Measurements from ENCODE around the gene CAST. TPM values are rescaled to one million over a fixed set of nuclear protein-coding genes. Genes with fewer than 3 reads are reported as not detected.

CAST gene
- total and polyA plus RNA-seq, 4 experiments from 2014 or later, result 24.0 to 207 (median 147) TPM

- no peaks in the 10 kb centered on the region for H3K9me3 ChIP-seq (ENCODE audit: control insufficient read depth in 1 of 2, low read length in 2 of 2)
- H3K27ac ChIP-seq (ENCODE audit: low read depth, low read length), result no peak overlapping the region
- Mint-ChIP-seq H3K27me3 (no peaks in the 10 kb centered on the region), H3K4me1 (peaks cover 12 to 22% (median 14%) of the 10 kb centered on the region in 4 donors), H3K4me3 (no peak overlapping the region), H3K9me3 (no peaks in the 10 kb centered on the region), H3K36me3 (peaks cover 56 to 86% of the 10 kb centered on the region in 2 donors), H3K27ac (peak overlapping the region; percentile 46 to 93 (median 89))
- no peak for DNase-seq
- H3K36me3 ChIP-seq (ENCODE audit: insufficient read depth, low read length), result peaks cover 65% of the 10 kb centered on the region
- H3K4me1 ChIP-seq (ENCODE audit: insufficient read depth, low read length), result no peaks in the 10 kb centered on the region
- intact Hi-C loops (cut with micrococcal nuclease), result loop anchor here (5.0 kb wide), 1 partner anchor 34 kb away; no protein-coding TSS in a partner anchor
- H3K27me3 ChIP-seq (ENCODE audit: insufficient read depth, low read length), result no peaks in the 10 kb centered on the region
- ChIA-PET CTCF (ENCODE audit: partially characterized antibody) (interaction anchor here (1.2 to 1.3 kb wide), 2 partner anchors 33 to 376 kb away, joined by 4 to 5 read pairs; no protein-coding TSS in a partner anchor), POLR2A (ENCODE audit: partially characterized antibody) (interaction anchor here (1.2 kb wide), 1 partner anchor 20 kb away, joined by 8 read pairs; the partner anchor contains the start of gene ERAP1)
- no peak overlapping the region for H3K4me3 ChIP-seq (ENCODE audit: low read length in 2 of 2)
These were observed 126.1 kb downstream of the CAST start for GRCh38 chr5:96788112-96788749.

- POLR2A ChIA-PET (ENCODE audit: partially characterized antibody), result interaction anchor here (0.6 to 3.6 kb wide), 4 partner anchors 11 to 351 kb away, joined by 3 to 18 read pairs (median 4); partner anchors contain the start of genes ERAP1 and ERAP2
These were observed 127.7 kb downstream of the CAST start for GRCh38 chr5:96789794-96790330.

GRCh38 chr5:96790961-96791504 is 128.9 kb downstream of the CAST start:
- Histone ChIP-seq H3K36me3 (ENCODE audit: insufficient read depth, low read length) (peaks cover 70% of the 10 kb centered on the region), H3K4me1 (ENCODE audit: insufficient read depth, low read length) (peaks cover 21% of the 10 kb centered on the region), H3K4me3 (ENCODE audit: low read length in 2 of 2) (no peak overlapping the region), H3K27me3 (ENCODE audit: insufficient read depth, low read length) (no peaks in the 10 kb centered on the region), H3K9me3 (ENCODE audit: control insufficient read depth in 1 of 2, low read length in 2 of 2) (no peaks in the 10 kb centered on the region), H3K27ac (ENCODE audit: low read depth, low read length) (no peak overlapping the region)
- intact Hi-C loops (cut with micrococcal nuclease), result no loop called here
- ChIA-PET CTCF (ENCODE audit: partially characterized antibody) (interaction anchor here (0.8 to 2.9 kb wide), 4 partner anchors 11 to 38 kb away, joined by 4 to 9 read pairs (median 6); no protein-coding TSS in a partner anchor), POLR2A (ENCODE audit: partially characterized antibody) (interaction anchor here (0.6 to 3.6 kb wide), 4 partner anchors 12 to 30 kb away, joined by 3 to 18 read pairs (median 3); partner anchors contain the start of gene ERAP1)
- H3K36me3 Mint-ChIP-seq, result peaks cover 60 to 86% of the 10 kb centered on the region in 2 donors
- H3K4me1 Mint-ChIP-seq, result peaks cover 27 to 39% (median 36%) of the 10 kb centered on the region in 4 donors
- H3K9me3 Mint-ChIP-seq, result peaks cover 0 to 3% (median 0%) of the 10 kb centered on the region in 8 donors
- H3K27me3 Mint-ChIP-seq, result no peaks in the 10 kb centered on the region
- H3K4me3 Mint-ChIP-seq, result peak overlapping the region in 1 of 8 donors; percentile 16
- H3K27ac Mint-ChIP-seq, result peak overlapping the region; percentile 36 to 91 (median 57)
- no peak for DNase-seq

More at GRCh38 chr5:96789794-96790330, 127.7 kb downstream of the CAST start:
- no peak overlapping the region for H3K4me3 Mint-ChIP-seq
- H3K36me3 ChIP-seq (ENCODE audit: insufficient read depth, low read length), result peaks cover 70% of the 10 kb centered on the region
- no peak overlapping the region for H3K27ac ChIP-seq (ENCODE audit: low read depth, low read length)
- intact Hi-C loops (cut with micrococcal nuclease), result loop anchor here (5.0 kb wide), 1 partner anchor 32 kb away; no protein-coding TSS in a partner anchor
- peaks cover 17 to 28% (median 25%) of the 10 kb centered on the region in 4 donors for H3K4me1 Mint-ChIP-seq
- CTCF ChIA-PET (ENCODE audit: partially characterized antibody), result interaction anchor here (1.6 to 2.9 kb wide), 3 partner anchors 10 to 371 kb away, joined by 8 to 9 read pairs (median 9); no protein-coding TSS in a partner anchor
- no peaks in the 10 kb centered on the region for H3K9me3 ChIP-seq (ENCODE audit: control insufficient read depth in 1 of 2, low read length in 2 of 2)
- H3K9me3 Mint-ChIP-seq, result no peaks in the 10 kb centered on the region
- H3K27me3 ChIP-seq (ENCODE audit: insufficient read depth, low read length), result no peaks in the 10 kb centered on the region
- peaks cover 12% of the 10 kb centered on the region for H3K4me1 ChIP-seq (ENCODE audit: insufficient read depth, low read length)
- DNase-seq, result no peak
- peaks cover 60 to 87% of the 10 kb centered on the region in 2 donors for H3K36me3 Mint-ChIP-seq
- no peaks in the 10 kb centered on the region for H3K27me3 Mint-ChIP-seq
- peak overlapping the region; percentile 16 to 85 (median 63) for H3K27ac Mint-ChIP-seq
- H3K4me3 ChIP-seq (ENCODE audit: low read length in 2 of 2), result no peak overlapping the region

GRCh38 chr5:96794757-96795156 is 132.6 kb downstream of the CAST start:
- ChIA-PET CTCF (ENCODE audit: partially characterized antibody) (no interaction called here), POLR2A (ENCODE audit: partially characterized antibody) (interaction anchor here (1.2 to 1.8 kb wide), 2 partner anchors 12 to 14 kb away, joined by 3 to 11 read pairs; no protein-coding TSS in a partner anchor)
- Histone ChIP-seq H3K27ac (ENCODE audit: low read depth, low read length) (no peak overlapping the region), H3K27me3 (ENCODE audit: insufficient read depth, low read length) (no peaks in the 10 kb centered on the region), H3K36me3 (ENCODE audit: insufficient read depth, low read length) (peaks cover 76% of the 10 kb centered on the region), H3K4me1 (ENCODE audit: insufficient read depth, low read length) (peaks cover 28% of the 10 kb centered on the region), H3K9me3 (ENCODE audit: control insufficient read depth in 1 of 2, low read length in 2 of 2) (no peaks in the 10 kb centered on the region), H3K4me3 (ENCODE audit: low read length in 2 of 2) (no peak overlapping the region)
- peaks cover 39 to 63% (median 52%) of the 10 kb centered on the region in 4 donors for H3K4me1 Mint-ChIP-seq
- intact Hi-C loops (cut with micrococcal nuclease), result no loop called here
- H3K4me3 Mint-ChIP-seq, result peak overlapping the region in 4 of 8 donors; percentile 7 to 36 (median 21)
- peak overlapping the region; percentile 50 to 81 (median 69) for H3K27ac Mint-ChIP-seq
- H3K36me3 Mint-ChIP-seq, result peaks cover 80 to 86% of the 10 kb centered on the region in 2 donors
- H3K9me3 Mint-ChIP-seq, result peaks cover 0 to 3% (median 0%) of the 10 kb centered on the region in 8 donors
- H3K27me3 Mint-ChIP-seq, result no peaks in the 10 kb centered on the region
- peak; percentile 9 to 71 (median 24) for DNase-seq

- H3K4me3 ChIP-seq (ENCODE audit: low read length in 2 of 2), result no peak overlapping the region
- H3K4me1 Mint-ChIP-seq, result peaks cover 40 to 67% (median 54%) of the 10 kb centered on the region in 4 donors
- H3K36me3 Mint-ChIP-seq, result peaks cover 77 to 84% of the 10 kb centered on the region in 2 donors
- peaks cover 0 to 3% (median 0%) of the 10 kb centered on the region in 8 donors for H3K9me3 Mint-ChIP-seq
- no peak overlapping the region for H3K27ac ChIP-seq (ENCODE audit: low read depth, low read length)
- ChIA-PET CTCF (ENCODE audit: partially characterized antibody) (no interaction called here), POLR2A (ENCODE audit: partially characterized antibody) (interaction anchor here (0.8 to 1.8 kb wide), 3 partner anchors 13 to 80 kb away, joined by 3 to 11 read pairs (median 5); partner anchors contain the start of gene ERAP2)
- H3K9me3 ChIP-seq (ENCODE audit: control insufficient read depth in 1 of 2, low read length in 2 of 2), result no peaks in the 10 kb centered on the region
- peaks cover 72% of the 10 kb centered on the region for H3K36me3 ChIP-seq (ENCODE audit: insufficient read depth, low read length)
- H3K27ac Mint-ChIP-seq, result peak overlapping the region in 5 of 7 donors; percentile 6 to 91 (median 44)
- no peaks in the 10 kb centered on the region for H3K27me3 Mint-ChIP-seq
- H3K27me3 ChIP-seq (ENCODE audit: insufficient read depth, low read length), result no peaks in the 10 kb centered on the region
- no peak for DNase-seq
- H3K4me1 ChIP-seq (ENCODE audit: insufficient read depth, low read length), result peaks cover 30% of the 10 kb centered on the region
- H3K4me3 Mint-ChIP-seq, result peak overlapping the region in 2 of 8 donors; percentile 23 to 51
- intact Hi-C loops (cut with micrococcal nuclease), result no loop called here
These were observed 133.4 kb downstream of the CAST start for GRCh38 chr5:96795626-96796025.

- H3K4me1 Mint-ChIP-seq, result peaks cover 40 to 66% (median 54%) of the 10 kb centered on the region in 4 donors
- peaks cover 70% of the 10 kb centered on the region for H3K36me3 ChIP-seq (ENCODE audit: insufficient read depth, low read length)
- peak overlapping the region in 6 of 7 donors; percentile 39 to 91 (median 58) for H3K27ac Mint-ChIP-seq
- H3K9me3 ChIP-seq (ENCODE audit: control insufficient read depth in 1 of 2, low read length in 2 of 2), result no peaks in the 10 kb centered on the region
- H3K27ac ChIP-seq (ENCODE audit: low read depth, low read length), result no peak overlapping the region
- intact Hi-C loops (cut with micrococcal nuclease), result no loop called here
- DNase-seq, result no peak
- H3K36me3 Mint-ChIP-seq, result peaks cover 70 to 84% of the 10 kb centered on the region in 2 donors
- peaks cover 38% of the 10 kb centered on the region for H3K4me1 ChIP-seq (ENCODE audit: insufficient read depth, low read length)
- CTCF ChIA-PET (ENCODE audit: partially characterized antibody), result interaction anchor here (1.5 kb wide), 1 partner anchor 44 kb away, joined by 3 read pairs; no protein-coding TSS in a partner anchor
- peak overlapping the region in 2 of 8 donors; percentile 5 to 23 for H3K4me3 Mint-ChIP-seq
- H3K4me3 ChIP-seq (ENCODE audit: low read length in 2 of 2), result no peak overlapping the region
- H3K27me3 Mint-ChIP-seq, result no peaks in the 10 kb centered on the region
- POLR2A ChIA-PET (ENCODE audit: partially characterized antibody), result interaction anchor here (0.6 to 1.8 kb wide), 3 partner anchors 12 to 20 kb away, joined by 3 to 11 read pairs (median 5); no protein-coding TSS in a partner anchor
- H3K9me3 Mint-ChIP-seq, result peaks cover 0 to 3% (median 0%) of the 10 kb centered on the region in 8 donors
- no peaks in the 10 kb centered on the region for H3K27me3 ChIP-seq (ENCODE audit: insufficient read depth, low read length)
These were observed 134.3 kb downstream of the CAST start for GRCh38 chr5:96796434-96796833.
